NOMO-1 treated with dmso at 0.1 percent for 144 hours (cell line): ENCODE data around the gene FSTL4.

ENCODE experiments used
- DNase-seq: peaks from one replicate; lab custom pipeline; 2025; ENCODE audit not compliant: unreplicated experiment; lab: John Stamatoyannopoulos, UW

The FSTL4 gene

GRCh38 chr5:133520991-133521706, 91.2 kb downstream of the FSTL4 start:
- DNase-seq, result no peak

- peak; percentile 11 for DNase-seq
Observed at GRCh38 chr5:133520062-133520461, 92.3 kb downstream of the FSTL4 start.

- DNase-seq, result no peak
Observed at GRCh38 chr5:133519191-133519590, 93.2 kb downstream of the FSTL4 start.

GRCh38 chr5:133514456-133514855, 97.9 kb downstream of the FSTL4 start:
- no peak for DNase-seq

GRCh38 chr5:133512896-133513295, 99.4 kb downstream of the FSTL4 start:
- DNase-seq, result no peak

GRCh38 chr5:133511653-133512235, 100.6 kb downstream of the FSTL4 start:
- no peak for DNase-seq

- no peak for DNase-seq
Observed at GRCh38 chr5:133510634-133511262, 101.6 kb downstream of the FSTL4 start.

- DNase-seq, result no peak
Observed at GRCh38 chr5:133509742-133510079, 102.6 kb downstream of the FSTL4 start.

GRCh38 chr5:133508845-133509741, 103.2 kb downstream of the FSTL4 start:
- DNase-seq, result no peak

- DNase-seq, result no peak
Observed at GRCh38 chr5:133508331-133508730, 104.0 kb downstream of the FSTL4 start.

GRCh38 chr5:133506181-133506580, 106.2 kb downstream of the FSTL4 start:
- DNase-seq, result no peak

- DNase-seq, result no peak
Observed at GRCh38 chr5:133503511-133503910, 108.8 kb downstream of the FSTL4 start.

GRCh38 chr5:133499895-133500294, 112.4 kb downstream of the FSTL4 start:
- no peak for DNase-seq

GRCh38 chr5:133497608-133498348, 114.6 kb downstream of the FSTL4 start:
- no peak for DNase-seq

GRCh38 chr5:133496631-133497030, 115.7 kb downstream of the FSTL4 start:
- DNase-seq, result no peak

GRCh38 chr5:133494923-133495246, 117.5 kb downstream of the FSTL4 start:
- no peak for DNase-seq

- DNase-seq, result no peak
Observed at GRCh38 chr5:133494232-133494922, 118.0 kb downstream of the FSTL4 start.

GRCh38 chr5:133489632-133490031, 122.7 kb downstream of the FSTL4 start:
- no peak for DNase-seq

- DNase-seq, result no peak
Observed at GRCh38 chr5:133487093-133487492, 125.2 kb downstream of the FSTL4 start.

- DNase-seq, result no peak
Observed at GRCh38 chr5:133485468-133485867, 126.9 kb downstream of the FSTL4 start.
